EH (cell line): ENCODE results near the gene CFAP299.
A peak's percentile ranks its signal among the peaks of the same experiment; 100 is the strongest.

Experiments used
- DNase-seq: peaks from one replicate; pipeline ENCODE4 v3.0.0-alpha.2; 2015; ENCODE audit warnings: low read depth

CFAP299 gene

DNA sequence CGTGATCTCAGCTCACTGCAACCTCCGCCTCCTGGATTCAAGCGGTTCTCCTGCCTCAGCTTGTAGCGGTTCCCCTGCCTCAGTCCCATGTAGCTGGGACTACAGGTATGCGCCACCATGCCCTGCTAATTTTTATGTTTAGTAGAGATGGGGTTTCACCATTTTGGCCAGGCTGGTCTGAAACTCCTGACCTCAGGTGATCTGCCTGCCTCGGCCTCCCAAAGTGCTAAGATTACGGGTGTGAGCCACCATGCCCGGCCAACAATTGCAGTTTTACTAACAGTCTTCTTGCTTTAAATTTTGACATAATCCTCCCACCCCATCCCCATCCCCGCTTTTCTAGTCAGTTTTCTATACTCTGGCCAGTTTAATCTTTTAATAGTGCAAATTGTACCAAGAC, 112.0 kb downstream of the CFAP299 start:
- DNase-seq = no peak

DNA sequence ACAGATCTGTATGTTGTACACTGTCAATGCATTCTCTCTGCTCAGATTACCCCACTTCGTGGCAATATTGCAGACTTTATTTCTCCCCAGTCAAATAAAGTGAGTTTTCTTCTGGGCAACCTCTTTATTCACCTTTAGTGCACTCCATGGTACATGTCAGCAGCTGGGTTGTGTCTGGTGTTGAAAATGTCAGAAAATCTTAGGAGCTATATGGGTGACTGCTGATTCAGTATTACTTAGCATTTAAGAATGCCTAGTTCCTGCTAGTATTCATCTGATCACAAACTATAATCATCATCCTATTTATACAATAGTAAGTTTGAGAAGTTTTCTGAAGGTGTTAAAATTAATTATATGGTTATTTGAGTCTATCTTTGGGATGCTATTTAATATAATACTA, 112.5 kb downstream of the CFAP299 start:
- no peak for DNase-seq

DNA sequence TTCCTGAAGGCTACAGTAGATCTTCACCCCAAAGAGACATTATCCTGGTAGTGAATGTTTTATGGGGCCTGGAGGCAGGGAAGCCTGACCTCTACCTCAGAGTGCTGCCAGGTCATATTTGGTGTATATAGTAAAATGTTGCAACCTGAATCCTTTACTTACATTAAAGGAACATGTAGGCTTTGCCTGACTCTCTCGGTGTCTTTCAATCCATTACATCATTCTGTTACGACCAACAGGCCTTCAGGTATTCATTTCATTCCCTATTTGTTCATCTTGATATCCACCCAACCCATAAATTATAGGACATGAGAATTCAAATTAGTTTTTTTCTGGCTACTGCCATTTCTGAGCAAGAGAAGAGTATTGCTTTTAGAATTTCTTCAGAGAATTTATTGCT, 116.5 kb downstream of the CFAP299 start:
- DNase-seq = no peak

DNA sequence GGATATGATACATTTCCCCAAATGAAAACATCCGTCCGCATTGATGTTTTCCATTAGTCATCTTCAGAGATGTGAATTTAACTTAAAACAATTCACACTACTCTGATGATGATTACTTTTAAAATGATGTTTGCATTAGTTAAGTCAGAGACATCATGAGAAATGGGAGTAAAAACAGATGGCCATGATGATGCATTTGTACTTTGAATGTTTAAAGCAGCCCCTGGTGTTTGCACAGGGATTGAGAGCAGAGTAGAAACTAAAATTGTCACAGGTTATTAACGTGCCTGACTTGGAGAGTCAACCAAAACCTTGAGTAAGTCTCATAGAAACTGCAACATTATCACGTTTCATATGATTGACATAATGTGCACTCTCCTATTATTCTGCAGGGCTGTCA, 117.2 kb downstream of the CFAP299 start:
- DNase-seq = no peak

DNA sequence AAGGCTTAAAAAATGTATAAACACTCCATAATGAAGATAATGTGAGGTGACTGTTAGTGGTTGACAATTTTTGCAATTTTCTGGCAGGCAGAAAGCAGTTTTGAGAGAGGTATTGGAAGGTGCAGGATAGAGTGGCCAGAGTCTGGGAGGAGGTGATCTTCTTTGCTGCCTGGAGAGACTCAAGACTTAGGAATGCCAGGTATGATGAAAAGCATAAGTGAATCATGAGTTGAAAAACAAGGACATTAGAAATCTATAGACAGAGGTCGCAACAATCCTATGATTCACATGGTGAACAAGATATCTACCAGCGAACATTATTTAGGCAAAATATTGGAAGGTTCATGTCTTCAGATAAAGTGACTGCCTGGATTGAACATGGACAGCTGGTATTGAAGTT, 118.5 kb downstream of the CFAP299 start:
- DNase-seq = peak; percentile 34

GRCh38 chr4:80454556-80454955, 119.0 kb downstream of the CFAP299 start:
- no peak for DNase-seq

DNA sequence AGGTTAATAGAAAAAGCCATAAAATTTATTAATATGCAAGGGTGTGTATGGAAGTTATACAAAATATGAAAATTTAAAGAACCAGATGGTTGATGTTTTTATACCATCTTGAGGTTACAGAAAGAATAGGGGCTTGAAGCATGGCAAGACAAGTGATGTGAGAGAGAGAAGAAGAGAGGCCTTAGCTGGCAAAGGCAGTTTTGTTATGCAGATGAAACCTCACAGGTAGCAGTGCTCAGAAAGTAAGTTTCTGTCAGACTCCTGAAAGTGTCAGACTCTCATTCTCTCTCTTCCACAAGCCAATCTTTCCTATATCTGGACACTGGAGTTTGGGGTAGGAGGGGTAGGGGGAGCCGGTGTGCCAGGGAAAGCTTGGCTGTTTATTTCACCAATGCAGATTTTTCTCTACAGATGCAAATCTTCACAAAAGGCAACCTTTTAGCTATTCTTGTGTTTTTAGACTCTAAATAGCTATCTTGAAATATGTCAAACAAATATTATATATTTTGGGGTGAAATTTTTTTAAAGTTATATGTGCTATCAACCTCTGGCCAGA, 124.5 kb downstream of the CFAP299 start:
- no peak for DNase-seq

DNA sequence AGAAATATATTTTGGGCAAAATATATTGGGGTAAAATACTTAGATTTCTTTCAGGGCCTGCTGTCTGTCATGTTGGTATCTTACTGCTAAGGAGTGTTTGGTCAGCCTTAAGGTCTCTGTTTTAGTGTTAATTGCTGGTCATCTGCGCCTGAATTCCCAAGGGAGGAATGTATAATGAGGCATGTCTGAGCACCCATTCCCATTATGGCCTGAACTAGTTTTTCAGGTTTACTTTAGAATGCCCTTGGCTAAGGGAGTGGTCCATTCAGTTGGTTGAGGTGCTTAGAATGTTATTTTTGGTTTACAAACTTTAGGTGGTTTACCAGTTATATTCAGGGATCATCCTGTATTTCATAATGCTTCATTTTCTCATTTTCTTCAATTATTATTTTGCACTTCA, 125.9 kb downstream of the CFAP299 start:
- DNase-seq = no peak

GRCh38 chr4:80462621-80463091, 127.1 kb downstream of the CFAP299 start:
- DNase-seq = peak; percentile 18

GRCh38 chr4:80463509-80463908, 128.0 kb downstream of the CFAP299 start:
- no peak for DNase-seq

DNA sequence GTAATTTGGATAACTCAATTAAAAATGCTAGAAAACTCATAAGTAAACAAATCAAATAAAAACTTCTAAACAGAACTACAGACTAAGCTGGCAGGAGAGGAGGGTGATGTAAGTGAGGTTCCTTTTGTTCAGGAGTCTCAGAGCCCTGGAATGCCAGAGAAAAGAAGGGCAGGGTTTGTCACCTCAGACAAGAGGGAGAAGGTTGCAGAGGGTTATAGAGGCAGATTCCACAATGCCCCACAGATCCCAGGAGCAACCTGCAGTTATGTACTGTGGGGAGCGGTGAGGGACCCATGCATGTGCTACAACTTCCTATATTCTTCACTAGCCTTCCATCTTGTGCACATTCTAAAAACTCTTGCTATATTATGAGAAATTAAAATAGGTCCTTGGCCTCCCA, 129.7 kb downstream of the CFAP299 start:
- DNase-seq = no peak

- no peak for DNase-seq
These were observed 130.2 kb downstream of the CFAP299 start for GRCh38 chr4:80465736-80466135.

GRCh38 chr4:80466618-80467017, 131.1 kb downstream of the CFAP299 start:
- no peak for DNase-seq

- no peak for DNase-seq
These were observed 136.2 kb downstream of the CFAP299 start for GRCh38 chr4:80471756-80472155.

DNA sequence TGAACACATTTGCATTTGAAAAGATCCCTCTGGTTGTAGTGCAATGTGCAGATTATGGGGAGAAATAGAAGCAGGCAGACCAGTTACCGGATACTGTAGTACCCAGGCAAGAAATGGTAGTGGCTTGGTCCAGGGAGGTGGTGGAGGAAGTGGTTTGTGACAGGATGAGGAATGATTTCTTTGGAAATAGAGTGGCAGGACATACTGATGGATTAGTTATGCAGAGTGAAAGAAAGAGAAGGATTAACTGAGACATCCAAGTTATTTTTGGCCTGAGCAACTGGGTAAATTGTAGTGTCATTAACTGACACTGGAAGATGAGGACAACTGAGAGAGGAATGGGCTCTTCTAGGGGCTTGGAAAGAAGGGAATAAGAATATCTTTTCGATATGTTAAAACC, 139.7 kb downstream of the CFAP299 start:
- no peak for DNase-seq

DNA sequence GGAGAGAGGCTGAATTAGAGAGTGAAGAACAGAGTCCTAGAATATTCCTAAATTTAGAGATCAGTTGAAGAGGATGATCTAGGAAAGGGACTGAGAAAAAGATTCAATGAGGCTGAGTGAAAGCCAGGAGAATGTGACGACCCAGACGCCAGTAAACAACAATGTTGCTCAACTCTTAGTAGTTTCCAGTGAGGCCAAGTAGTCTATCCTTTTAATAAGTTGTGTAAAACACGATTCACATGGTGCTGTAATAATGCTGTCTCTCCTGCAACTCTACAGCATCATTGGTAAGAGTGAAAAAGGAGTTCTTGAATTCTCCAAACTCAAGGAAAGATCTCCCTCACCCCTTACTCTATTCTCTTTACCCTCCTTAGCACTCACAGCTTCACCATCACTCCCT, 140.3 kb downstream of the CFAP299 start:
- DNase-seq = no peak

GRCh38 chr4:80484712-80485111, 149.2 kb downstream of the CFAP299 start:
- DNase-seq = peak; percentile 32

DNA sequence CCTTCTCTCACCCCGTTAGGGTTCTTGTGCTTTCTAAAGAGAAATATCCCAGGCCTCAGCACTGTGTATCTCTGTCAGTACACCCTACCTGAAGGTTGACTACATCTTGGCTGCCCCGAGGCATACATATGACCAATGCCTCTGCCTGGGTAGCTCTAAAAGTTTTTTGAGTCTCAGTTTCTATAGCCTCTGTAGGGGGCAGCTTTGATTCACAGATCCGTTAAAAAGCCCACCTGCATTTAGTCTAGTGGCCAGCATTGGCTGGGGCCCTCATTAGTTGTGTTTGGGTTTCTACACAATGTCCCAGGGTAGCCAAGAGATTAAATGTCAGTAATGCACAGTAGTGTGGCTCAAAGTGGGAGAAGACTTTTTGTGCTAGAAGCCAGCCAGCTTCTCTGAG, 151.1 kb downstream of the CFAP299 start:
- DNase-seq = no peak

GRCh38 chr4:80489798-80490197, 154.3 kb downstream of the CFAP299 start:
- DNase-seq = no peak

- no peak for DNase-seq
These were observed 157.2 kb downstream of the CFAP299 start for GRCh38 chr4:80492761-80493160.

DNA sequence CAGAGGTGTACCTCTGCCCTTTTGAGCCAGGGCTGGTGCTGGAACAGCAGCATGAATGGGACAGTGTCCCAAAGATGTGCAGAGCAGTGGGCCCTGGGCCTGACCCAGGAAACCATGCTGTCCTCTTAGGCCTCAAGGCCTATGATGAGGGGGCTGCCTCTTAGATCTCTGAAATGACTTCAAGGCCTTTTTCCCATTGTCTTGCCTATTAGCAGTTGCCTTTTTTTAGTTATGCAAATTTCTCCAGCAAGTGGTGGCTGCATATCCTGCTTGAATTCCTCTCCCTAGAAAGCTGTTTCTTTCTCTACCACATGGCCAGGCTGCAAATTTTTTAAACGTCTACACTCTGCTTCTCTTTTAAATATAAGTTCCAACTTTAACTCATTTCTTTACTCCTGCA, 160.3 kb downstream of the CFAP299 start:
- DNase-seq = no peak

DNA sequence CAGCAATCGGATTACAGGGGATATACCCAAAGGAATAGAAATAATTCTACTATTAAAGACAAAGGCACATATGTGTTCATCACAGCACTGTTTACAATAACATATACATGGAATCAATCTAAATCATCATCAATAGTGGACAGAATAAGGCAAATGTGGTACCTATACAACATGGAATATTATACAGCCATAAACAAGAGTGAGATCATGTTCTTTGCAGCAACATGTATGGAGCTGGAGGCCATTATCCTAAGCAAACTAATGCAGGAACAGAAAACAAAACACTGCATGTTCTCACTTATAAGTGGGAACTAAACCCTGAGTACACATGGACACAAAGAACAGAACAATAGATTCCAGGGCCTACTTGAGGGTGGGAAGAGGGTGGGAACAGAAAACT, 163.2 kb downstream of the CFAP299 start:
- DNase-seq = no peak

- DNase-seq = peak; percentile 4
These were observed 165.1 kb downstream of the CFAP299 start for GRCh38 chr4:80500613-80501012.

GRCh38 chr4:80507077-80507476, 171.5 kb downstream of the CFAP299 start:
- no peak for DNase-seq

GRCh38 chr4:80507507-80507906, 172.0 kb downstream of the CFAP299 start:
- no peak for DNase-seq
